Measurements from ENCODE around the gene CDCP1. TPM values are rescaled to one million over a fixed set of nuclear protein-coding genes. Genes with fewer than 3 reads are reported as not detected.

Gene CDCP1
- total and polyA plus RNA-seq, 8 donors = 0.30 to 31.4 (median 0.57) TPM

DNA sequence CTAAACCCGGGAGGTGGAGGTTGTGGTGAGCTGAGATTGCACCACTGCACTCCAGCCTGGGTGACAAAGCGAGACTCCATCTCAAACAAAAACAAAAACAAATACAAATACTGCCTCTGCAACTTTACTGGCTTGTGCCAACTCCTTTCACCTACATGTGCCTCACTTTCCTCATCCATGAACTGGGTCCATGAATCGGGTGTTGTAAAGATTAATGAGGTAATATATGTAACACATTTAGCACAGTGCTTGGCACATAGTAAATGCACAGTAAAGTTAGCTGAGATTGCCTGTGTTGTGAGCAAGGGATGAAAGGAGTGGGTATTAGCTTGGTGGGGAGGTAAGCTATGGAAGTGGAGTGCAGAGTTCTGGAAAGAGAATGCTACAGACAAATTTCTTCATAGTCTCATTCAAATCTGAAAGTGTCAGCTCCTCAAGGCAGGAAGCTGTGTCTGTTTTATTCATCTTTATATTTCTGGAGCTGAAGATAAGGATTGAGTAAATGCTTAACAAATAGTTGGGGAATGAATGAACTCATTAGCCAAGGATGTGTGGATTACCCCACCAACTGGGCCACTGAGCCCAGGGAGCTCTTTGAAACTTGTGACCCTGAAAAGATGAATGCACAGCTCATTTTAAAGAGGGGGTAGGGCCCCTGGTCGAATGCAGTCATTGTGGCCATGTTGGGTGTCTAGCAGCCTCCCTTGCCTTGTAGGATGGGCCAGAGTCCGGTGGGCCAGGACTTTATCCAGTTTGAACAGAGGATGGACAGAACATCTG, 7.7 kb upstream of the CDCP1 start:
- TF ChIP-seq, protein P1, sequence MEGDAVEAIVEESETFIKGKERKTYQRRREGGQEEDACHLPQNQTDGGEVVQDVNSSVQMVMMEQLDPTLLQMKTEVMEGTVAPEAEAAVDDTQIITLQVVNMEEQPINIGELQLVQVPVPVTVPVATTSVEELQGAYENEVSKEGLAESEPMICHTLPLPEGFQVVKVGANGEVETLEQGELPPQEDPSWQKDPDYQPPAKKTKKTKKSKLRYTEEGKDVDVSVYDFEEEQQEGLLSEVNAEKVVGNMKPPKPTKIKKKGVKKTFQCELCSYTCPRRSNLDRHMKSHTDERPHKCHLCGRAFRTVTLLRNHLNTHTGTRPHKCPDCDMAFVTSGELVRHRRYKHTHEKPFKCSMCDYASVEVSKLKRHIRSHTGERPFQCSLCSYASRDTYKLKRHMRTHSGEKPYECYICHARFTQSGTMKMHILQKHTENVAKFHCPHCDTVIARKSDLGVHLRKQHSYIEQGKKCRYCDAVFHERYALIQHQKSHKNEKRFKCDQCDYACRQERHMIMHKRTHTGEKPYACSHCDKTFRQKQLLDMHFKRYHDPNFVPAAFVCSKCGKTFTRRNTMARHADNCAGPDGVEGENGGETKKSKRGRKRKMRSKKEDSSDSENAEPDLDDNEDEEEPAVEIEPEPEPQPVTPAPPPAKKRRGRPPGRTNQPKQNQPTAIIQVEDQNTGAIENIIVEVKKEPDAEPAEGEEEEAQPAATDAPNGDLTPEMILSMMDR (IDR thresholded peaks at IDR 0.05) = no peak

DNA sequence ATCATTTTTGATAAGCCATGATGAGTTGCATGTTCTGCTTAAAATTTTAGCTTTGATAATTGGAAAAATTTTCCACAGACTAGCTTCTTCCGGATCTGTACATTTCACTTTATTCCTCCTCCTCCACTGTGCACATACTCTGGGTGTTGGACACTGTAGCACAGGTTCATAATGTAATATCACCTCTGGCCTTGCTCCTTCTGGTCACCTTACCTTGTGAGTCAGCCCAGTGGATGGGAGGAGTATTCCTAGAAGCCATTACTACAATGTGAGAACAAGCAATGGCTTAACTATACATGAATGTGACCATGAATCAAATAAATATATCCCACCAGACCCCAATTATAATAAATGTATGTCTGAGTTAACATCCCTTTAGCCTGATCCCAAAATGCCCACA, 6.1 kb upstream of the CDCP1 start:
- ATAC-seq (no peak), DNase-seq (no peak)
- Histone ChIP-seq H3K4me1 (no peaks in the 10 kb centered on the region), H3K27me3 (peaks cover 0 to 16% of the 10 kb centered on the region in 2 donors), H3K36me3 (no peaks in the 10 kb centered on the region), H3K9me3 (peaks cover 0 to 8% of the 10 kb centered on the region in 2 donors), H3K27ac (no peak overlapping the region), H3K4me3 (no peak overlapping the region)
- TF ChIP-seq, protein P1 (IDR thresholded peaks at IDR 0.05) = no peak
- intact Hi-C loops (cut with DNase I) = no loop called here

More for the DNA sequence above, 7.7 kb upstream of the CDCP1 start:
- DNase-seq (no peak), ATAC-seq (no peak)
- Histone ChIP-seq H3K27ac (no peak overlapping the region), H3K36me3 (no peaks in the 10 kb centered on the region), H3K9me3 (peaks cover 0 to 8% of the 10 kb centered on the region in 2 donors), H3K27me3 (peaks cover 0 to 4% of the 10 kb centered on the region in 2 donors), H3K4me1 (no peaks in the 10 kb centered on the region), H3K4me3 (no peak overlapping the region)
- intact Hi-C loops (cut with DNase I) = no loop called here

DNA sequence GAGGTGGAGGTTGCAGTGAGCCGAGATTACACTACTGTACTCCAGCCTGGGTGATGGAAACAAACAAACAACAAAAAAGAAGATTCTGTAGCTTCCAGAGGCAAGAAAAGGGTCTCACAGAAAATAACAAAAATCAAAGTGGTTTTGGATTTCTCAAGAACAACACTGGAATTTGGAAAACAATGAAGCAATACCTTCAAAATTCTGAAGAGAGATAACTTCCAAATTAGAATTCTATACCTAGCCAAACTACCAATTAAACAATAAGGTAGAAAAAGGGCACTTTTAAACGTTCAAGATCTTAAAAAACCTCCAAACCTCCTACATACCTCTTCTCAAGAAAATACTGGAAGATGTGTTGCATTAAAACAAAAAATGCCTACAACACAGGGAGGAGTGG, 4.9 kb upstream of the CDCP1 start:
- intact Hi-C loops (cut with DNase I) = no loop called here
- Histone ChIP-seq H3K27me3 (peaks cover 5 to 28% of the 10 kb centered on the region in 2 donors), H3K36me3 (no peaks in the 10 kb centered on the region), H3K4me1 (peaks cover 0 to 4% of the 10 kb centered on the region in 2 donors), H3K9me3 (peaks cover 0 to 8% of the 10 kb centered on the region in 2 donors), H3K27ac (no peak overlapping the region), H3K4me3 (no peak overlapping the region)
- ATAC-seq (no peak), DNase-seq (no peak)
- TF ChIP-seq, protein P1 (IDR thresholded peaks at IDR 0.05) = no peak

DNA sequence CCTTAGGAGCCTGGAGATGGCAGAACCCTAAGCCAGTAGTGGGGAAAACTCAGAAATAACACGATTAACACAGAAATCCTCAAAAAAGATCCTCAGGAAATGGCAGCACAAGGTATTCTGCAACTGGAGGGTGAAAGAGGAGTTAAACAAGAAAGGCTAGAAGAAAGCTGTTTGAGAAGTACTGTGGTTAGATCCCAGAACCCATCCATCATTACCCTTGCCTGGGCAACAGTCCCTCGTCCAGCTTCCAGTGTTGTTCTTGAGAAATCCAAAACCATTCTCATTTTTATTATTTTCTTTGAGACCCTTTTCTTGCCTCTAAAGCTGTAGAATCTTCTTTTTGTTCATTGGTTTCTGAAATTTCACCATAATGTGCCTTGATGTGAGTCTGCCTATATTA, 2.7 kb upstream of the CDCP1 start:
- intact Hi-C loops (cut with DNase I) = no loop called here
- no peak overlapping the region for H3K4me3 ChIP-seq
- peaks cover 14 to 42% of the 10 kb centered on the region in 2 donors for H3K27me3 ChIP-seq
- TF ChIP-seq, protein P1 (IDR thresholded peaks at IDR 0.05) = no peak
- H3K27ac ChIP-seq = no peak overlapping the region
- ATAC-seq (no peak), DNase-seq (no peak)
- peaks cover 0 to 25% of the 10 kb centered on the region in 2 donors for H3K4me1 ChIP-seq
- H3K9me3 ChIP-seq = peaks cover 0 to 8% of the 10 kb centered on the region in 2 donors
- H3K36me3 ChIP-seq = no peaks in the 10 kb centered on the region

DNA sequence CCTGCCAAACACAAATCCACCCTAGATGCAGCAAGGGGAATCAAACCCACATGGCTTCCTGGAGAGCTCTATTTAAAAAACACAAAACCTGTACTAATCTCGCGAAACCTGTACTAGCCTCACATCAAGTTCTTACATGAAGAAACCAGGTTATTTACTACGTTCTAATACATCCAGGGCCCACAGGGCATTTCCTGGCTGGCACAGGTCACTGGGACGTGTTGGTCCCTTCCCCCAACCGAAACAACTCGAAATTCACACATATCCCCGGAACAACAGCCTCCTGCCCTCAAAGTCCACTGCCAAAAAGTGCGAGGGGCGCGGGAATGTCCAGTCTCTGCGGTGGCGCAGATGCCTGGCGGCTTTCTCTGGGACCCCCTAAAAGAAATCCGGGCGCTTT, 955 bp downstream of the CDCP1 start:
- DNase-seq (no peak), ATAC-seq (peak; percentile 28)
- H3K27ac ChIP-seq = peak overlapping the region; percentile 1 to 40
- H3K4me1 ChIP-seq = peaks cover 0 to 30% of the 10 kb centered on the region in 2 donors
- no peaks in the 10 kb centered on the region for H3K36me3 ChIP-seq
- TF ChIP-seq, protein P1 (IDR thresholded peaks at IDR 0.05) = no peak
- H3K27me3 ChIP-seq = peaks cover 14 to 42% of the 10 kb centered on the region in 2 donors
- no peaks in the 10 kb centered on the region for H3K9me3 ChIP-seq
- intact Hi-C loops (cut with DNase I) = no loop called here
- H3K4me3 ChIP-seq = peak overlapping the region; percentile 52 to 53
